ENCODE measurements around the gene SIX3.

- TF ChIP-seq POLR2AphosphoS5 (IDR thresholded peaks at IDR 0.05; ENCODE audit: low read depth) = no peak
- TF ChIP-seq, protein P1, sequence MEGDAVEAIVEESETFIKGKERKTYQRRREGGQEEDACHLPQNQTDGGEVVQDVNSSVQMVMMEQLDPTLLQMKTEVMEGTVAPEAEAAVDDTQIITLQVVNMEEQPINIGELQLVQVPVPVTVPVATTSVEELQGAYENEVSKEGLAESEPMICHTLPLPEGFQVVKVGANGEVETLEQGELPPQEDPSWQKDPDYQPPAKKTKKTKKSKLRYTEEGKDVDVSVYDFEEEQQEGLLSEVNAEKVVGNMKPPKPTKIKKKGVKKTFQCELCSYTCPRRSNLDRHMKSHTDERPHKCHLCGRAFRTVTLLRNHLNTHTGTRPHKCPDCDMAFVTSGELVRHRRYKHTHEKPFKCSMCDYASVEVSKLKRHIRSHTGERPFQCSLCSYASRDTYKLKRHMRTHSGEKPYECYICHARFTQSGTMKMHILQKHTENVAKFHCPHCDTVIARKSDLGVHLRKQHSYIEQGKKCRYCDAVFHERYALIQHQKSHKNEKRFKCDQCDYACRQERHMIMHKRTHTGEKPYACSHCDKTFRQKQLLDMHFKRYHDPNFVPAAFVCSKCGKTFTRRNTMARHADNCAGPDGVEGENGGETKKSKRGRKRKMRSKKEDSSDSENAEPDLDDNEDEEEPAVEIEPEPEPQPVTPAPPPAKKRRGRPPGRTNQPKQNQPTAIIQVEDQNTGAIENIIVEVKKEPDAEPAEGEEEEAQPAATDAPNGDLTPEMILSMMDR (IDR thresholded peaks at IDR 0.05; ENCODE audit: insufficient read depth, low read length) = no peak
Observed at GRCh38 chr2:44967727-44968432, 26.4 kb downstream of the SIX3 start.

All from HL-60 (cell line).